ENCODE measurements around the gene ARHGEF4.

Gene ARHGEF4

GRCh38 chr2:130834931-130835765, 1.6 kb upstream of the ARHGEF4 start:
- CTCF ChIA-PET: no interaction called here
- no peak for DNase-seq (ENCODE audit: extremely low spot score)
- POLR2A ChIA-PET: no interaction called here
- TF ChIP-seq HDGF (IDR thresholded peaks at IDR 0.05; ENCODE audit: borderline replicate concordance): no peak

GRCh38 chr2:130835766-130836015, 1.0 kb upstream of the ARHGEF4 start:
- ChIA-PET POLR2A (no interaction called here), CTCF (no interaction called here)
- TF ChIP-seq FOXM1 (IDR thresholded peaks at IDR 0.05; ENCODE audit: borderline replicate concordance) (no peak), SP1 (IDR thresholded peaks at IDR 0.05) (no peak), TARDBP (IDR thresholded peaks at IDR 0.05) (no peak), CTBP1 (IDR thresholded peaks at IDR 0.05; ENCODE audit: borderline replicate concordance) (no peak), HDGF (IDR thresholded peaks at IDR 0.05; ENCODE audit: borderline replicate concordance) (no peak)
- no peak for DNase-seq (ENCODE audit: extremely low spot score)

- TF ChIP-seq, protein P1, sequence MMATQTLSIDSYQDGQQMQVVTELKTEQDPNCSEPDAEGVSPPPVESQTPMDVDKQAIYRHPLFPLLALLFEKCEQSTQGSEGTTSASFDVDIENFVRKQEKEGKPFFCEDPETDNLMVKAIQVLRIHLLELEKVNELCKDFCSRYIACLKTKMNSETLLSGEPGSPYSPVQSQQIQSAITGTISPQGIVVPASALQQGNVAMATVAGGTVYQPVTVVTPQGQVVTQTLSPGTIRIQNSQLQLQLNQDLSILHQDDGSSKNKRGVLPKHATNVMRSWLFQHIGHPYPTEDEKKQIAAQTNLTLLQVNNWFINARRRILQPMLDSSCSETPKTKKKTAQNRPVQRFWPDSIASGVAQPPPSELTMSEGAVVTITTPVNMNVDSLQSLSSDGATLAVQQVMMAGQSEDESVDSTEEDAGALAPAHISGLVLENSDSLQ (IDR thresholded peaks at IDR 0.05): no peak
- TF ChIP-seq BHLHE40 (IDR thresholded peaks at IDR 0.05; ENCODE audit: borderline replicate concordance): no peak
- no peak for TF ChIP-seq NFRKB (IDR thresholded peaks at IDR 0.05)
- no peak for TF ChIP-seq L3MBTL2 (conservative IDR thresholded peaks at IDR 0.05)
- no peak for TF ChIP-seq LEF1 (IDR thresholded peaks at IDR 0.05; ENCODE audit: borderline replicate concordance)
- TF ChIP-seq SUZ12 (IDR thresholded peaks at IDR 0.05): no peak
- no peak for TF ChIP-seq TARDBP (IDR thresholded peaks at IDR 0.05)
- TF ChIP-seq SP1 (IDR thresholded peaks at IDR 0.05): no peak
- no peak for TF ChIP-seq FOXA1 (IDR thresholded peaks at IDR 0.05)
- TF ChIP-seq ZNF384 (IDR thresholded peaks at IDR 0.05): no peak
- no peak for TF ChIP-seq FOXK2 (IDR thresholded peaks at IDR 0.05)
- TF ChIP-seq ELF4 (IDR thresholded peaks at IDR 0.05): no peak
- no peak for TF ChIP-seq CTBP1 (IDR thresholded peaks at IDR 0.05; ENCODE audit: borderline replicate concordance)
- TF ChIP-seq ARNT (IDR thresholded peaks at IDR 0.05): no peak
- ChIA-PET POLR2A (interaction anchor here (0.8 kb wide), 1 partner anchor 32 kb away, joined by 3 read pairs; no protein-coding TSS in a partner anchor), CTCF (no interaction called here)
- no peak for DNase-seq (ENCODE audit: extremely low spot score)
Observed at GRCh38 chr2:130837175-130837810, 579 bp downstream of the ARHGEF4 start.

- DNase-seq (ENCODE audit: extremely low spot score): no peak
- ChIA-PET CTCF (no interaction called here), POLR2A (interaction anchor here (0.8 kb wide), 1 partner anchor 31 kb away, joined by 3 read pairs; no protein-coding TSS in a partner anchor)
- TF ChIP-seq FOXA1 (IDR thresholded peaks at IDR 0.05) (no peak), TARDBP (IDR thresholded peaks at IDR 0.05) (no peak), NFRKB (IDR thresholded peaks at IDR 0.05) (no peak), FOXM1 (IDR thresholded peaks at IDR 0.05; ENCODE audit: borderline replicate concordance) (no peak)
- TF ChIP-seq, protein P1 (IDR thresholded peaks at IDR 0.05): no peak
Observed at GRCh38 chr2:130837811-130838565, 1.3 kb downstream of the ARHGEF4 start.

GRCh38 chr2:130839011-130839780, 2.5 kb downstream of the ARHGEF4 start:
- no peak for DNase-seq (ENCODE audit: extremely low spot score)
- TF ChIP-seq FOXA1 (IDR thresholded peaks at IDR 0.05): no peak
- no peak for TF ChIP-seq HDGF (IDR thresholded peaks at IDR 0.05; ENCODE audit: borderline replicate concordance)
- no peak for TF ChIP-seq TARDBP (IDR thresholded peaks at IDR 0.05)
- no peak for TF ChIP-seq BHLHE40 (IDR thresholded peaks at IDR 0.05; ENCODE audit: borderline replicate concordance)
- no peak for TF ChIP-seq FOXM1 (IDR thresholded peaks at IDR 0.05; ENCODE audit: borderline replicate concordance)
- TF ChIP-seq LEF1 (IDR thresholded peaks at IDR 0.05; ENCODE audit: borderline replicate concordance): no peak
- no peak for TF ChIP-seq NFRKB (IDR thresholded peaks at IDR 0.05)
- TF ChIP-seq CTBP1 (IDR thresholded peaks at IDR 0.05; ENCODE audit: borderline replicate concordance): no peak
- TF ChIP-seq FOXK2 (IDR thresholded peaks at IDR 0.05): no peak
- no peak for TF ChIP-seq ARNT (IDR thresholded peaks at IDR 0.05)
- no peak for TF ChIP-seq SUZ12 (IDR thresholded peaks at IDR 0.05)
- TF ChIP-seq ZNF384 (IDR thresholded peaks at IDR 0.05): no peak
- TF ChIP-seq ELF4 (IDR thresholded peaks at IDR 0.05): no peak
- no peak for TF ChIP-seq L3MBTL2 (conservative IDR thresholded peaks at IDR 0.05)
- TF ChIP-seq SP1 (IDR thresholded peaks at IDR 0.05): no peak
- TF ChIP-seq, protein P1 (IDR thresholded peaks at IDR 0.05): no peak
- ChIA-PET CTCF (no interaction called here), POLR2A (no interaction called here)

DNA sequence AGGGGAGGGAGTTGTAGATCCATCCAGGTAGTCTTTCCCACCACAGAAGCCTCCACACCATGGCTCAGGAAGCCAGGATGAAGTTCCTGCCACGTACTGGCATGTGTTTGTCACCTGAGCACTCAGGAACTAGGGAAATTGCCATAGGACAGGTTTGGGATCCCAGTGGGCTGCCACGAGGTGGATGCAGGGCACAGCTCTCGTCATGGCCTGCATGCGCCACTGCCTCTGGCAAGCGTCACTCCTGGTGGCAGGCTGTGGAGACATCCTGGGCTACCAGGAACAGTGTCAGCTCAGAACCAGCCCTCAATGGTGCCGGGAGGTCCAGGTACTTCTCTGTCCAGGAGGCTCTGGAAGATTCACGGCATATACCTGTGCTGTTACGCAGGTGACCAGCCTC, 3.8 kb downstream of the ARHGEF4 start:
- DNase-seq (ENCODE audit: extremely low spot score): no peak
- CTCF ChIA-PET: no interaction called here
- no peak for TF ChIP-seq HDGF (IDR thresholded peaks at IDR 0.05; ENCODE audit: borderline replicate concordance)
- POLR2A ChIA-PET: no interaction called here

Data from HEK293T (cell line).